MCF 10A (cell line): Measurements from ENCODE around the gene UBAC1. TPM values are rescaled to one million over a fixed set of nuclear protein-coding genes. Genes with fewer than 3 reads are reported as not detected.
"Not testable (repeated sequence)": the region's sequence is repeated elsewhere in the genome, so short reads cannot be mapped to it uniquely, and the experiment has no call there.

ENCODE experiments used
- BruUV-seq: library from RNA; stranded (reverse); fragments of 400-500 nt; replicated peaks from 2 replicates; lab custom pipeline; 2021; lab: Mats Ljungman, UMichigan
- CTCF ChIA-PET: fragments of 300-600 bp; sonication (Branson Sonifier 250); formaldehyde crosslinking; extraction: SDS; loops from one replicate; lab custom pipeline; 2021; ENCODE audit warnings: antibody characterized with exemption, inconsistent platforms; lab: Yijun Ruan, JAX
- POLR2A ChIA-PET: fragments of 300-600, 350-650 bp; sonication (Branson Sonifier 250); formaldehyde crosslinking; extraction: SDS; loops from one replicate; lab custom pipeline; 2020; ENCODE audit warnings: antibody characterized with exemption, inconsistent platforms; lab: Yijun Ruan, JAX
- DNase-seq: peaks from one replicate; pipeline ENCODE4 v3.0.0-alpha.2; 2018; ENCODE audit not compliant: unreplicated experiment
- H3K27ac Mint-ChIP-seq: one replicate; pipeline ENCODE4 v1.8.0; 2022; ENCODE audit warnings: mild to moderate bottlenecking, low read depth, mixed read lengths; ENCODE audit not compliant: unreplicated experiment
- H3K27me3 Mint-ChIP-seq: one replicate; pipeline ENCODE4 v1.8.0; 2022; ENCODE audit warnings: mixed read lengths; ENCODE audit not compliant: insufficient read depth, unreplicated experiment
- H3K36me3 Mint-ChIP-seq: one replicate; pipeline ENCODE4 v1.8.0; 2022; ENCODE audit warnings: mild to moderate bottlenecking, moderate library complexity, mixed read lengths; ENCODE audit not compliant: insufficient read depth, unreplicated experiment
- H3K4me1 Mint-ChIP-seq: one replicate; pipeline ENCODE4 v1.8.0; 2022; ENCODE audit warnings: mixed read lengths; ENCODE audit not compliant: insufficient read depth, unreplicated experiment
- H3K4me3 Mint-ChIP-seq: one replicate; pipeline ENCODE4 v1.8.0; 2022; ENCODE audit warnings: mild to moderate bottlenecking, moderate library complexity, mixed read lengths; ENCODE audit not compliant: unreplicated experiment
- H3K9me3 Mint-ChIP-seq: one replicate; pipeline ENCODE4 v1.8.0; 2022; ENCODE audit warnings: mixed read lengths; ENCODE audit not compliant: unreplicated experiment
- CTCF ChIP-seq: fragments of 200-600 bp; IDR thresholded peaks from one replicate; pipeline ENCODE4 v1.8.0; 2022; ENCODE audit warnings: antibody characterized with exemption, mild to moderate bottlenecking; ENCODE audit not compliant: unreplicated experiment
- intact Hi-C: fragments of 100-400 bp; cut with micrococcal nuclease; formaldehyde crosslinking; loops from 2 replicates; pipeline ENCODE4 v1.14.1; 2022
- total RNA-seq: library from RNA; stranded (reverse); gene quantifications from 2 replicates; pipeline ENCODE4 v1.2.3, GENCODE V29; 2022

Gene UBAC1
- total RNA-seq, 1 experiment from 2014 or later = 34.7 TPM

- POLR2A ChIA-PET = interaction anchor here (2.4 kb wide), 1 partner anchor 12 kb away, joined by 9 read pairs; no protein-coding TSS in a partner anchor
- no peak overlapping the region for H3K4me3 Mint-ChIP-seq
These were observed 68.1 kb downstream of the UBAC1 start for GRCh38 chr9:135893104-135893503.

GRCh38 chr9:135892327-135892726 is 68.8 kb downstream of the UBAC1 start:
- DNase-seq, H3K27me3 Mint-ChIP-seq, H3K36me3 Mint-ChIP-seq, intact Hi-C loops, H3K27ac Mint-ChIP-seq, BruUV-seq, H3K4me3 Mint-ChIP-seq: not testable (repeated sequence)
- ChIA-PET CTCF (interaction anchor here (1.4 kb wide), 1 partner anchor 28 kb away, joined by 3 read pairs; no protein-coding TSS in a partner anchor), POLR2A (interaction anchor here (1.6 to 2.4 kb wide), 2 partner anchors 13 to 69 kb away, joined by 3 to 9 read pairs; partner anchors contain the start of gene UBAC1)
- peaks cover 62% of the 10 kb centered on the region for H3K4me1 Mint-ChIP-seq
- H3K9me3 Mint-ChIP-seq = peaks cover 16% of the 10 kb centered on the region

More at GRCh38 chr9:135893104-135893503, 68.1 kb downstream of the UBAC1 start:
- peaks cover 64% of the 10 kb centered on the region for H3K4me1 Mint-ChIP-seq
- H3K27me3 Mint-ChIP-seq = no peaks in the 10 kb centered on the region
- no TSS peak for BruUV-seq
- CTCF ChIA-PET = no interaction called here
- peaks cover 6% of the 10 kb centered on the region for H3K36me3 Mint-ChIP-seq
- H3K27ac Mint-ChIP-seq = peak overlapping the region; percentile 65
- TF ChIP-seq CTCF = no peak
- H3K9me3 Mint-ChIP-seq = peaks cover 21% of the 10 kb centered on the region
- DNase-seq = no peak
- intact Hi-C loops = no loop called here

GRCh38 chr9:135891027-135891631 is 70.0 kb downstream of the UBAC1 start:
- peak; percentile 12 for DNase-seq
- intact Hi-C loops = no loop called here
- peaks cover 16% of the 10 kb centered on the region for H3K9me3 Mint-ChIP-seq
- POLR2A ChIA-PET = interaction anchor here (0.9 to 3.0 kb wide), 7 partner anchors 10 to 70 kb away, joined by 3 to 39 read pairs (median 4); partner anchors contain the start of genes CAMSAP1 and UBAC1
- peaks cover 6% of the 10 kb centered on the region for H3K36me3 Mint-ChIP-seq
- H3K4me3 Mint-ChIP-seq = no peak overlapping the region
- H3K27ac Mint-ChIP-seq = peak overlapping the region; percentile 72
- CTCF ChIA-PET = interaction anchor here (0.7 to 2.9 kb wide), 6 partner anchors 13 to 332 kb away, joined by 3 to 18 read pairs (median 4); no protein-coding TSS in a partner anchor
- peaks cover 70% of the 10 kb centered on the region for H3K4me1 Mint-ChIP-seq
- no peak for TF ChIP-seq CTCF
- BruUV-seq = no TSS peak
- H3K27me3 Mint-ChIP-seq = no peaks in the 10 kb centered on the region

GRCh38 chr9:135890190-135891026 is 70.8 kb downstream of the UBAC1 start:
- no peak for TF ChIP-seq CTCF
- intact Hi-C loops = no loop called here
- Mint-ChIP-seq H3K27ac (peak overlapping the region; percentile 72), H3K27me3 (no peaks in the 10 kb centered on the region), H3K9me3 (peaks cover 9% of the 10 kb centered on the region), H3K4me3 (peak overlapping the region; percentile 50), H3K36me3 (peaks cover 6% of the 10 kb centered on the region), H3K4me1 (peaks cover 69% of the 10 kb centered on the region)
- peak; percentile 81 for DNase-seq
- no TSS peak for BruUV-seq
- CTCF ChIA-PET = interaction anchor here (0.6 to 2.9 kb wide), 7 partner anchors 13 to 385 kb away, joined by 3 to 18 read pairs (median 4); no protein-coding TSS in a partner anchor
- POLR2A ChIA-PET = interaction anchor here (0.6 to 3.0 kb wide), 7 partner anchors 10 to 876 kb away, joined by 3 to 39 read pairs (median 3); partner anchors contain the start of gene CAMSAP1
